SK-N-SH (cell line): ENCODE results near the gene PCGF2. TPM values are rescaled to one million over a fixed set of nuclear protein-coding genes. Genes with fewer than 3 reads are reported as not detected.
A peak's percentile ranks its signal among the peaks of the same experiment; 100 is the strongest.

Source experiments
- CTCF ChIA-PET: fragments of 300-600, 350-600 bp; formaldehyde crosslinking; extraction: SDS; loops from one replicate; lab custom pipeline; 2021; lab: Yijun Ruan, JAX
- POLR2A ChIA-PET: fragments of 350-600 bp; sonication (Branson Sonifier 250); formaldehyde crosslinking; extraction: SDS; loops from one replicate; lab custom pipeline; 2020; ENCODE audit warnings: antibody characterized with exemption, inconsistent platforms; lab: Yijun Ruan, JAX
- DNase-seq: peaks from one replicate; pipeline ENCODE4 v3.0.0; 2012
- H2AFZ ChIP-seq: fragments of 200-600 bp; sonication (generic); 2 replicates; pipeline ENCODE4 v1.8.1; 2016; ENCODE audit warnings: antibody characterized with exemption, mild to moderate bottlenecking, low read depth
- H3F3A ChIP-seq: fragments of 200-600 bp; sonication (generic); replicated peaks from 2 replicates; pipeline ENCODE3; 2016; ENCODE audit warnings: antibody characterized with exemption, mild to moderate bottlenecking; ENCODE audit not compliant: insufficient read depth
- H3K27ac ChIP-seq, 2 experiments: fragments of 200-500 bp in 1 of 2; fragments of 200-600 bp in 1 of 2; sonication (Bioruptor generic) in 1 of 2; sonication (generic), shearing (Covaris generic) in 1 of 2; 2 replicates each; pipeline versions ENCODE4 v1.5.1 to v1.6.1; 2014 to 2016; ENCODE audit warnings: low read depth in 2 of 2, inconsistent platforms in 1 of 2, low read length in 1 of 2, mild to moderate bottlenecking in 1 of 2, mixed read lengths in 1 of 2
- H3K27me3 ChIP-seq: fragments of 200-600 bp; sonication (generic), shearing (Covaris generic); 2 replicates; pipeline ENCODE4 v1.6.1; 2016; ENCODE audit warnings: mixed run types; ENCODE audit not compliant: insufficient read depth
- H3K36me3 ChIP-seq, 2 experiments: fragments of 200-500 bp in 1 of 2; fragments of 200-600 bp in 1 of 2; sonication (Bioruptor generic) in 1 of 2; sonication (generic) in 1 of 2; replicated peaks in 1 of 2; 2 replicates each; pipeline versions ENCODE3 to v1.5.1; 2014 to 2016; ENCODE audit warnings: low read length in 1 of 2, mild to moderate bottlenecking in 1 of 2; ENCODE audit not compliant: insufficient read depth in 2 of 2, control insufficient read depth in 1 of 2
- H3K4me1 ChIP-seq, 2 experiments: fragments of 200-500 bp in 1 of 2; fragments of 200-600 bp in 1 of 2; sonication (Bioruptor generic) in 1 of 2; sonication (generic), shearing (Covaris generic) in 1 of 2; 2 replicates each; pipeline versions ENCODE4 v1.5.1 to v1.6.1; 2014 to 2016; ENCODE audit warnings: low read depth in 1 of 2, low read length in 1 of 2, mixed run types in 1 of 2; ENCODE audit not compliant: insufficient read depth in 2 of 2, control insufficient read depth in 1 of 2
- H3K4me2 ChIP-seq: fragments of 200-600 bp; sonication (generic), shearing (Covaris generic); 2 replicates; pipeline ENCODE4 v1.6.1; 2017; ENCODE audit warnings: mixed run types
- H3K4me3 ChIP-seq, 2 experiments: fragments of 200-500 bp in 1 of 2; fragments of 200-600 bp in 1 of 2; sonication (Bioruptor generic) in 1 of 2; sonication (generic), shearing (Covaris generic) in 1 of 2; 2 replicates each; pipeline versions ENCODE4 v1.5.1 to v1.8.1; 2014 to 2016; ENCODE audit warnings: low read depth in 2 of 2, inconsistent platforms in 1 of 2, low read length in 1 of 2, mild to moderate bottlenecking in 1 of 2, mixed read lengths in 1 of 2, moderate library complexity in 1 of 2
- H3K79me2 ChIP-seq: fragments of 200-600 bp; sonication (generic); 2 replicates; pipeline ENCODE4 v1.8.1; 2017; ENCODE audit warnings: mild to moderate bottlenecking; ENCODE audit not compliant: insufficient read depth
- H3K9ac ChIP-seq: fragments of 200-600 bp; sonication (generic); 2 replicates; pipeline ENCODE4 v1.6.1; 2017; ENCODE audit warnings: mixed run types
- H3K9me2 ChIP-seq: fragments of 200-600 bp; sonication (generic); 2 replicates; pipeline ENCODE4 v1.6.1; 2017; ENCODE audit warnings: mixed run types
- H3K9me3 ChIP-seq: fragments of 200-600 bp; sonication (generic); 2 replicates; pipeline ENCODE4 v1.6.1; 2017; ENCODE audit warnings: mixed run types, mild to moderate bottlenecking, moderate library complexity
- H4K20me1 ChIP-seq: fragments of 200-600 bp; sonication (generic); 2 replicates; pipeline ENCODE4 v1.6.1; 2017; ENCODE audit warnings: mild to moderate bottlenecking, mixed run types; ENCODE audit not compliant: insufficient read depth
- ELF1 ChIP-seq: IDR thresholded peaks from 2 replicates; pipeline ENCODE4 v1.4.0; 2012
- FOXM1 ChIP-seq: IDR thresholded peaks from 2 replicates; pipeline ENCODE4 v1.4.0; 2012; ENCODE audit warnings: low read depth, mild to moderate bottlenecking
- GABPA ChIP-seq: IDR thresholded peaks from 2 replicates; pipeline ENCODE4 v1.4.0; 2012; ENCODE audit warnings: low read depth, mild to moderate bottlenecking
- GATA2 ChIP-seq: sonication (generic); formaldehyde crosslinking; IDR thresholded peaks from 2 replicates; pipeline ENCODE4 v1.5.0; 2020; ENCODE audit warnings: mild to moderate bottlenecking, missing genetic modification reagents
- MEF2A ChIP-seq: IDR thresholded peaks from 2 replicates; pipeline ENCODE4 v1.4.0; 2012; ENCODE audit warnings: low read depth, borderline replicate concordance
- MXI1 ChIP-seq: IDR thresholded peaks from 2 replicates; pipeline ENCODE4 v1.6.1; 2012; ENCODE audit warnings: mild to moderate bottlenecking, low read depth, low read length, improper control_type of control experiment
- NFIC ChIP-seq: IDR thresholded peaks from 2 replicates; pipeline ENCODE4 v1.4.0; 2012; ENCODE audit warnings: borderline replicate concordance
- NRF1 ChIP-seq: IDR thresholded peaks from 2 replicates; pipeline ENCODE4 v1.6.1; 2012; ENCODE audit warnings: low read depth, mild to moderate bottlenecking, low read length
- POLR2AphosphoS5 ChIP-seq: IDR thresholded peaks from 2 replicates; pipeline ENCODE4 v1.6.1; 2012; ENCODE audit warnings: low read depth, low read length
- RCOR1 ChIP-seq: fragments of 150-350 bp; IDR thresholded peaks from 2 replicates; pipeline ENCODE4 v1.6.1; 2017; ENCODE audit warnings: antibody characterized with exemption, low read length
- RFX5 ChIP-seq: IDR thresholded peaks from 2 replicates; pipeline ENCODE4 v1.6.1; 2012; ENCODE audit warnings: mild to moderate bottlenecking, improper control_type of control experiment, low read length
- RXRA ChIP-seq: IDR thresholded peaks from 2 replicates; pipeline ENCODE4 v1.4.0; 2012; ENCODE audit warnings: low read depth, mild to moderate bottlenecking, borderline replicate concordance
- SIN3A ChIP-seq: IDR thresholded peaks from 2 replicates; pipeline ENCODE4 v1.6.1; 2012; ENCODE audit warnings: low read depth, mild to moderate bottlenecking, low read length, moderate library complexity, borderline replicate concordance
- SMC3 ChIP-seq: IDR thresholded peaks from 2 replicates; pipeline ENCODE4 v1.6.1; 2012; ENCODE audit warnings: low read depth, low read length, improper control_type of control experiment
- TAF1 ChIP-seq: IDR thresholded peaks from 2 replicates; pipeline ENCODE4 v1.6.1; 2012; ENCODE audit warnings: low read depth, mild to moderate bottlenecking, low read length, moderate library complexity, borderline replicate concordance
- YY1 ChIP-seq: IDR thresholded peaks from 2 replicates; pipeline ENCODE4 v1.4.0; 2012; ENCODE audit warnings: low read depth, mild to moderate bottlenecking
- WGBS: methylation state at CpG from one replicate; pipeline ENCODE4 v1.1.6; 2017; ENCODE audit warnings: low lambda C conversion rate; 5-methylcytosine and 5-hydroxymethylcytosine counted together
- polyA plus RNA-seq, 3 experiments: library from polyadenylated mRNA; depleted of rRNA; stranded (reverse); fragments of >200 nt; gene quantifications; 2 replicates each; pipeline ENCODE4 v1.2.3, GENCODE V29; 2012
- TF ChIP-seq, protein P1 (sequence below): IDR thresholded peaks from 2 replicates; pipeline ENCODE4 v1.4.0; 2012; ENCODE audit warnings: low read depth
- TF ChIP-seq, protein P2 (sequence below): fragments of 150-350 bp; IDR thresholded peaks from 2 replicates; pipeline ENCODE4 v1.6.1; 2016; ENCODE audit warnings: mild to moderate bottlenecking, low read depth, low read length

Gene PCGF2
- polyA plus RNA-seq, 1 of the 3 experiments (the other 2 are of a cell fraction), result 39.8 TPM

DNA sequence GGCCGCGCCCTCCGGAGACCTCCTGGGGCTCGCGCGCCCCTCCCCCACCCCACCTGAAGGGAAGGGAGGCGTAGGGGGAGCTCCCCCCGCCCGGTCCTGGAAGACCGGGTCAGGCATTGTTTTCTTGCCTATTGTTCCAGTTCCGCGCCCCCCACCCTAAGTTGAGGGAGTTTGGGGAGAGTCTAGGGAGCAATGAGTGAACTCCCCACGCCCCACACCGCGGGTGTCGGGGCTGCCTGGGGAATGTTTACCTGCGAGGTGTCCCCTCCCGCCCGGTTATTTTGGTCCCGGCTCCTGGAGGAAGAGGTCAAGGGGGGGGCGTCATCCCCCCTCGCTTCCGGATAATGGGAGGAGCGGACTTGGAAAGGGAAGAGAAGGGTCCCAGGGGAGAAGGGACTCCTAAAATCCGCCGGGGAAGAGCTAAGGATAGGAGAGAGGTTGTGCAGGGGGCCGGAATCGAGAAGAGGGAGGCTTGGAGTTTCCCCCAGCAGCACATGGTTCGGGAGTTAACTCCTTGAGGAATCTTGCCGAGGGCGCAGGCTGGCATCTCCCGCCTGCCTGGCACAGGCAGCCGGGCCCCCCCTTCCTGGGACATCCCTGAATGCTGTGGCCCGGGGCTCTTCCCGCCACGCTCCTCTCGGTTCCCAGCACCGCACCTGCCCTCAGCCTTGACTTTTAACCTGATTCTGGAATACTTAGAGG, 42.2 kb downstream of the PCGF2 start:
- peaks cover 9 to 26% of the 10 kb centered on the region in 2 experiments for H3K36me3 ChIP-seq
- H3F3A ChIP-seq, result peaks cover 29% of the 10 kb centered on the region
- CTCF ChIA-PET, result interaction anchor here (0.6 to 3.8 kb wide), 6 partner anchors 25 to 348 kb away, joined by 3 to 25 read pairs (median 4); partner anchors contain the start of gene EPOP
- peaks cover 9% of the 10 kb centered on the region; the same call in 1 of the 2 replicates for H4K20me1 ChIP-seq
- H3K9ac ChIP-seq, result peak overlapping the region; percentile 75; the same call in 1 of the 2 replicates
- H3K4me2 ChIP-seq, result peak overlapping the region; percentile 89
- POLR2A ChIA-PET, result interaction anchor here (1.4 to 3.7 kb wide), 5 partner anchors 10 to 29 kb away, joined by 3 to 14 read pairs (median 5); no protein-coding TSS in a partner anchor
- H3K4me3 ChIP-seq, result peak overlapping the region; percentile 88 to 98
- TF ChIP-seq, protein P1, sequence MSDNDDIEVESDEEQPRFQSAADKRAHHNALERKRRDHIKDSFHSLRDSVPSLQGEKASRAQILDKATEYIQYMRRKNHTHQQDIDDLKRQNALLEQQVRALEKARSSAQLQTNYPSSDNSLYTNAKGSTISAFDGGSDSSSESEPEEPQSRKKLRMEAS, result peak; percentile 66
- TF ChIP-seq POLR2AphosphoS5, result no peak
- TF ChIP-seq ELF1, result no peak
- TF ChIP-seq GABPA, result peak; percentile 3; the same call in 1 of the 2 replicates
- no peak for TF ChIP-seq NFIC
- TF ChIP-seq SMC3, result no peak
- TF ChIP-seq MXI1, result peak; percentile 82
- TF ChIP-seq YY1, result 0 out of 2 replicates have a peak, but pooled peaks have one; percentile 9
- TF ChIP-seq FOXM1, result no peak
- no peak for TF ChIP-seq GATA2 (CRISPR knock-in tag)
- no peak for TF ChIP-seq RXRA
- TF ChIP-seq NRF1, result no peak
- TF ChIP-seq SIN3A, result 0 out of 2 replicates have a peak, but pooled peaks have one; percentile 17
- no peak for TF ChIP-seq MEF2A
- no peak for TF ChIP-seq RFX5
- TF ChIP-seq RCOR1, result no peak
- TF ChIP-seq, protein P2, sequence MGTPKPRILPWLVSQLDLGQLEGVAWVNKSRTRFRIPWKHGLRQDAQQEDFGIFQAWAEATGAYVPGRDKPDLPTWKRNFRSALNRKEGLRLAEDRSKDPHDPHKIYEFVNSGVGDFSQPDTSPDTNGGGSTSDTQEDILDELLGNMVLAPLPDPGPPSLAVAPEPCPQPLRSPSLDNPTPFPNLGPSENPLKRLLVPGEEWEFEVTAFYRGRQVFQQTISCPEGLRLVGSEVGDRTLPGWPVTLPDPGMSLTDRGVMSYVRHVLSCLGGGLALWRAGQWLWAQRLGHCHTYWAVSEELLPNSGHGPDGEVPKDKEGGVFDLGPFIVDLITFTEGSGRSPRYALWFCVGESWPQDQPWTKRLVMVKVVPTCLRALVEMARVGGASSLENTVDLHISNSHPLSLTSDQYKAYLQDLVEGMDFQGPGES, result no peak
- TF ChIP-seq TAF1, result 0 out of 2 replicates have a peak, but pooled peaks have one; percentile 17
- peak; percentile 81 for DNase-seq
- H3K79me2 ChIP-seq, result peaks cover 47% of the 10 kb centered on the region; the same call in 1 of the 2 replicates
- no peaks in the 10 kb centered on the region for H3K9me2 ChIP-seq
- H3K9me3 ChIP-seq, result no peaks in the 10 kb centered on the region
- peak overlapping the region in 1 of 2 experiments; percentile 96; a peak in 2 of 4 replicates for H3K27ac ChIP-seq
- H3K4me1 ChIP-seq, result peaks cover 10 to 46% of the 10 kb centered on the region in 2 experiments; a peak in 2 of 4 replicates
- H3K27me3 ChIP-seq, result no peaks in the 10 kb centered on the region
- 1% methylated on average over 24 of the region's 38 CpGs for WGBS
- H2AFZ ChIP-seq, result peak overlapping the region; percentile 66; the same call in 1 of the 2 replicates
